Measurements from ENCODE around the gene SRGAP1. TPM values are rescaled to one million over a fixed set of nuclear protein-coding genes. Genes with fewer than 3 reads are reported as not detected.

The SRGAP1 gene
- total and polyA plus RNA-seq, 2 of the 8 experiments (the other 6 are each of a cell fraction or from before 2014, with no cell fraction given): 3.2 to 7.3 TPM

DNA sequence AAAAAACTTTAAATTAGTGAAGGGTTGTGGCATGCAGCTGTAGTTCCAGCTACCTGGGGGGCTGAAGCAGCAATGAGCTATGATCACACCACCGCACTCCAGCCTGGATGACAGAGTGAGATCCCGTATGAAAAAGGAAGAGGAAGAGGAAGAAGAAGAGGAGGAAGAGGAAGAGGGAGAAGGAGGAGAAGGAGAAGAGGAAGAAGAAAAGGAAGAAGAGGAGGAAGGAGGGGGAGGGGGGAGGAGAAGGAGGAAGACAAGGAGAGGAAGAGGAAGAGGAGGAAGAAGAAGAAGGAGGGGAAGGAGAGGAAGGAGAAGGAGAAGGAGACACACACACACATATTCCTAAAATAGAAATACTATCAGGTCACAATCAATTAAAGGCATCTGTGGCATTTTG is 32.7 kb upstream of the SRGAP1 start:
- Histone ChIP-seq H3K27me3 (replicated peaks in 1 of 4; ENCODE audit: control insufficient read depth in 3 of 4, extremely low read depth in 1 of 4, insufficient read depth in 3 of 4, low read length in 3 of 4) (no peaks in the 10 kb centered on the region), H4K91ac (replicated peaks; ENCODE audit: insufficient read length, low read length) (no peak overlapping the region), H3K18ac (ENCODE audit: extremely low read depth, low read length) (no peak overlapping the region), H3K79me2 (ENCODE audit: control insufficient read depth in 1 of 2, insufficient read depth in 2 of 2, low read length in 2 of 2) (no peaks in the 10 kb centered on the region), H3K79me1 (ENCODE audit: low read depth, low read length) (no peaks in the 10 kb centered on the region), H2BK120ac (replicated peaks; ENCODE audit: low read depth, low read length) (no peak overlapping the region), H3K4ac (replicated peaks; ENCODE audit: insufficient read length, low read depth, low read length) (no peak overlapping the region), H3K36me3 (ENCODE audit: control insufficient read depth in 2 of 4, insufficient read depth in 4 of 4, low read length in 3 of 4) (no peaks in the 10 kb centered on the region), H3K56ac (replicated peaks; ENCODE audit: insufficient read length, low read depth, low read length) (no peak overlapping the region), H2BK12ac (ENCODE audit: low read depth, low read length) (no peak overlapping the region), H3K23ac (ENCODE audit: insufficient read length) (no peak overlapping the region), H4K5ac (ENCODE audit: insufficient read length, low read depth, low read length) (no peak overlapping the region), H2BK20ac (ENCODE audit: low read length) (no peak overlapping the region), H2BK5ac (ENCODE audit: low read depth, low read length) (no peak overlapping the region), H3K9ac (replicated peaks in 1 of 4; ENCODE audit: extremely low read depth in 1 of 4, low read depth in 3 of 4, low read length in 3 of 4) (no peak overlapping the region), H2AFZ (ENCODE audit: low read length) (no peak overlapping the region), H2AK5ac (ENCODE audit: low read depth, low read length) (no peak overlapping the region), H4K8ac (ENCODE audit: extremely low read depth, insufficient read depth, low read length) (no peak overlapping the region), H3K4me3 (ENCODE audit: extremely low read depth in 1 of 4, insufficient read depth in 2 of 4, low read depth in 3 of 4, low read length in 4 of 4) (no peak overlapping the region), H3K14ac (ENCODE audit: insufficient read length) (no peak overlapping the region), H3K9me3 (ENCODE audit: insufficient read depth in 2 of 2, low read depth in 1 of 2, low read length in 1 of 2) (no peaks in the 10 kb centered on the region), H3K27ac (ENCODE audit: low read depth, low read length) (no peak overlapping the region), H3K4me1 (replicated peaks in 1 of 4; ENCODE audit: control insufficient read depth in 3 of 4, insufficient read depth in 4 of 4, low read length in 3 of 4) (no peaks in the 10 kb centered on the region), H4K20me1 (replicated peaks in 1 of 2; ENCODE audit: control insufficient read depth in 1 of 2, insufficient read depth in 2 of 2, low read length in 2 of 2) (no peaks in the 10 kb centered on the region), H3K4me2 (ENCODE audit: insufficient read depth in 1 of 2, low read depth in 2 of 2, low read length in 2 of 2) (no peak overlapping the region), H3K23me2 (ENCODE audit: low read depth, low read length) (no peaks in the 10 kb centered on the region; the same call in 1 of the 2 replicates), H2BK15ac (ENCODE audit: low read length) (no peak overlapping the region)
- DNase-seq (ENCODE audit: low read depth in 1 of 2, low spot score in 2 of 2) (no peak), FAIRE-seq (no peak)
- 93% methylated on average over 2 of the region's 2 CpGs; no CpG with 5 or more reads in 1 of the 2 experiments for WGBS, 2 experiments (ENCODE audit: extremely low coverage in 1 of 2, insufficient coverage in 1 of 2, insufficient read length in 1 of 2, insufficient replicate concordance in 2 of 2, low coverage in 1 of 2, low lambda C conversion rate in 2 of 2, missing lambda C conversion rate in 1 of 2)
- CTCF ChIA-PET (ENCODE audit: partially characterized antibody): no interaction called here
- POLR2A ChIA-PET (ENCODE audit: partially characterized antibody): no interaction called here
- TF ChIP-seq E2F6 (IDR thresholded peaks at IDR 0.05) (no peak), ATF3 (IDR thresholded peaks at IDR 0.05; ENCODE audit: insufficient read depth, low read depth, low read length) (no peak), SIRT6 (IDR thresholded peaks at IDR 0.05; ENCODE audit: low read length) (no peak), YY1 (IDR thresholded peaks at IDR 0.05; ENCODE audit: low read depth, low read length) (no peak), FOSL1 (IDR thresholded peaks at IDR 0.05; ENCODE audit: insufficient read depth, low read depth, low read length) (no peak), SUZ12 (IDR thresholded peaks at IDR 0.05; ENCODE audit: low read length) (no peak), RFX5 (IDR thresholded peaks at IDR 0.05; ENCODE audit: borderline replicate concordance, low read depth, low read length) (no peak), PHF8 (conservative IDR thresholded peaks at IDR 0.05; ENCODE audit: low read depth, low read length) (no peak), TAF1 (IDR thresholded peaks at IDR 0.05; ENCODE audit: low read depth, low read length) (no peak), SIN3A (conservative IDR thresholded peaks at IDR 0.05 in 1 of 2, IDR thresholded peaks at IDR 0.05 in 1 of 2; ENCODE audit: low read depth in 1 of 2, low read length in 2 of 2) (no peak), SP2 (IDR thresholded peaks at IDR 0.05; ENCODE audit: low read length) (no peak), KDM1A (IDR thresholded peaks at IDR 0.05; ENCODE audit: borderline replicate concordance, low read length) (no peak), RXRA (IDR thresholded peaks at IDR 0.05; ENCODE audit: insufficient read depth, low read depth, low read length) (no peak), POLR2A (IDR thresholded peaks at IDR 0.05; ENCODE audit: control extremely low read depth in 1 of 2, low read depth in 2 of 2, low read length in 2 of 2) (no peak)
